HG03025 (cell line): ENCODE data around the gene DOK4.

ENCODE experiments used
- ATAC-seq: cut with Tn5 transposase; IDR thresholded peaks from one replicate; pipeline ENCODE4 v1.9.1; 2021; ENCODE audit warnings: mild to moderate bottlenecking, moderate library complexity; ENCODE audit not compliant: unreplicated experiment, low FRiP score

DOK4 gene

DNA sequence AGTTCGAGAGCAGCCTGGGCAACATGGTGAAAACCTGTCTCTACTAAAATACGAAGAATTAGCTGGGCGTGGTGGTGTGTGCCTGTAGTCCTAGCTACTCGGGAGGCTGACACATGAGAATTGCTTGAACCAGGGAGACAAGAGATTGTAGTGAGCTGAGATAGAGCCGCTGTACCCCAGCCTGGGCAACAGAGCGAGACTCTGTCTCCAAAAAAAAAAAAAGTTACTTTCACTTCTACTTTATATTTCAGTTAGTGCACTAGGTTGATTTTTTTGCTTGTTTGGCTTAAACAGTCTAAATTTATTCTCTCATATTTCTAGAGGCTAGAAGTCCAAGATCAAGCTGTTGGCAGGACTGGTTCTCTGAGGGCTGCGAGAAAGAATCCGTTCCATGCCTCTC lies 36.7 kb upstream of the DOK4 start:
- ATAC-seq: no peak

DNA sequence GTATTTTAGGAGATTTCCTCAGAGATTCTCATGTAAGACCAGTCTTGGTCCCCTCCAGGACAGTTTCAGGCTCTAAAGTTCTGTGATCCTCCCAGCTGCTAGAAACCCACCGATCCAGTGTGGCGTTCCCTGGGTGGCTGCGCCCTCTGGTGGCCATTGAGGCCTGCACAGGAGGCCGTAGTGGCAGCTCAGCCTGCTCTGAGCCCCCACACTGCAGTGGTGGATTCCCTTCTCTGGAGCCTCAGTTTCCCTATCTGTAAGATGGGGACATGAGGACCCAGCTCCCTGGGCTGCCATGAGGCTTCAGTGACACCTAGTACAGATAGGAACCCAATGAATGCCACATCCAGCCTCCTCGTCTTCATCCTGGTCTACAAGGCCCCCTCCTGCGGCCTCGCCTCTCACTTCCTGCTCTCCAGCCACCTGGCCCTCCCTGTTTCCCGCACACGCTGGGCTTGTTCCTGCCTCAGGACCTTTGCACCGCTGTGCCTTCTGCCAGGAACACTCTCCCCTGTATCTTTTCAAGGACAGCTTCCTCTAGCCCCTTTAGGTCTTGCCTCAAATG lies 33.6 kb upstream of the DOK4 start:
- no peak for ATAC-seq

DNA sequence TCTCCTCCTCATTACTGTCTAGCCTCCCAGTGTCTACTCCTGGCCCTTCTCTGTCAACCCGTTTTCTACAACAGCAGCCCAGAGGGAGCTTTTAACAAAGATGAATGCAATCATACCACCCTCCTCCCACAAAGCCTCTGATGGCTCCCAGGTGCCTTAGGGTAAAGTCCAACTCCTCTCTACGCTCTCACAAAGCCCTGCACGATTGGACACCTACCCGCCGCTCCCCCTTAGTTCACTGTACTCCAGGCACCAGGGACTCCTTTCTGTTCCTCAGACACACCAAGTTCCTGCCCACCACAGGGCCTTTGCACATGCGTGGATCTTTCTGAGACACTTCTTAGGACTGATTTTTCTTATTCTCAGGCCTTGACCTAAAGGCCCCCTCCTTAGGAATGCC lies 32.6 kb upstream of the DOK4 start:
- no peak for ATAC-seq

DNA sequence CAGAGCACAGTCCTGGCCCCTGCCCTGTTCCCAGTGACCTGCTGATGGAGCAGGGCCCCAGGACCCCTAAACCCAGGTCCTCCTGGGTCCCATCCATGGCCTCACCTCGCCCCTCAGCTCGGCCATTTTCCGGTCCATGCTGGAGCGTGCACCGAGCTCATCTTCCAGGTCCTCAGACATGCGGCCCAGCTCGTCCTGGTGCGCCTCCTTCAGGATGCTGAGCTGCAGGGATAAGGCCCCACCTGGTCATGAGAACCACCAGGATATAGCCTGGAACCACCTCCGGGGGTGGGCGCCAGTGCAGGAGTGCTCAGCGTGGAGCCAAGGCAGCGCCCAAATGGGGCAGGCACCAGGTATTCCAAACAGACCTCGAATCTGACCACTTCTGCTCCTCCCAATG lies 32.2 kb upstream of the DOK4 start:
- no peak for ATAC-seq

DNA sequence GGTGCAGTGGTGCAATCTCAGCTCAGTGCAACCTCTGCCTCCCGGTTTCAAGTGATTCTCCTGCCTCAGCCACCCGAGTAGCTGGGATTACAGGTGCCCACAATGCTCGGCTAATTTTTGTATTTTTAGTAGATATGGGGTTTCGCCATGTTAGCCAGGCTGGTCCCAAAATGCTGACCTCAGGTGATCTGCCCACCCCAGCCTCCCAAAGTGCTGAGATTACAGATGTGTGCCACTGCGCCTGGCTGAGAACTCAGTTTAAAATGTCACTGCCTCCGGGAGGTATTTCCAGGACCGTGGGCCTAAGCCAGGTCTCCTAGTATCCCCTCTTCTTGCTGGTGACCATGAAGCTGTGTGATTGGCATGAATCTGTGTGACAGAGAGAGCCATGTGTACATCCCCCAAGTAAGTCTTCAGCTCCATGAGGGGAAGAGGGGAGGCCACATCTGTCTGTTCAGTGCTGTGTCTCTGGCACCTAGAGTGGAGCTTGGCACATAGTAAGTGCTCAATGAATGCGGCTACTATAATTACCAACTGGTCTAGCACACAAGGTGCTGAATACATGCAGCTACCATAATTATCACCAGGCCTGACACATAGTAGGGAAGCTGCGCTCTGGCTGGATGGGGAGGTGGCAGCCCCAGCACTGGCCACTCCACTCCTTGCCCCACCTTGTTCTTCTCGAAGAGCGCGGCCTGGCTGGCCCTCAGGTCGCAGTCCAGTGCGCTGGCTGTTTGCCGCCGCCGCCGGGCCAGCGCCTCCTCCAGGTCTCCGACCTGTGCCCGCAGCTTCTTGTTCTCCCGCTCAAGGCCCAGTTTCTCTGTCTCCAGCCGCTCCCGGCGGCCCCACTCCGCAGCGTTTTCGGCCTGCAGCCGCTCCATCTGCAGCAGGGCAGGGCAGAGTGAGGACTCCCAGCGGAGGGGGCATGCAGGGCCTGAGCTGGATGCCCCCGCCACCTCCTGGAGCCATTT lies 31.4 kb upstream of the DOK4 start:
- no peak for ATAC-seq

DNA sequence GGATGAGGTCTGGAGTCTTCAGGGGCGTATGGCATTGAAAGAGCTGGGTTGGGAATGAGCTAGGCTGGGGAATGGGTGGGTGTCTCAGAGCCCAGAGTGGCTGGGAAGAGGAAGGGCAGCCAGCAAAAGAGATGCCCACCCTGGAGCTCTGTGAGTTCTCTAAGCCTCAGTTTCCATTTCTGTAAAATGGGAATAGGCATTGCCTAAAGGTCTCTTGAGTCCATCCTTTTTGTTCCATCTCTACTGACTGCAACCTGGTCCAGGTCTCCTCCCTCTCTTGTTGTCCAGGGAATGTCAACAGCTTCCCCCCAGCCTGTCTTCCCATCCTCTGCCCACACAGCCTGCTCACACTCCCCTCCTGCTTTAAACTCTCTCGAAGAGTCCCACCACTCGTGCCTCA lies 30.5 kb upstream of the DOK4 start:
- ATAC-seq: no peak

DNA sequence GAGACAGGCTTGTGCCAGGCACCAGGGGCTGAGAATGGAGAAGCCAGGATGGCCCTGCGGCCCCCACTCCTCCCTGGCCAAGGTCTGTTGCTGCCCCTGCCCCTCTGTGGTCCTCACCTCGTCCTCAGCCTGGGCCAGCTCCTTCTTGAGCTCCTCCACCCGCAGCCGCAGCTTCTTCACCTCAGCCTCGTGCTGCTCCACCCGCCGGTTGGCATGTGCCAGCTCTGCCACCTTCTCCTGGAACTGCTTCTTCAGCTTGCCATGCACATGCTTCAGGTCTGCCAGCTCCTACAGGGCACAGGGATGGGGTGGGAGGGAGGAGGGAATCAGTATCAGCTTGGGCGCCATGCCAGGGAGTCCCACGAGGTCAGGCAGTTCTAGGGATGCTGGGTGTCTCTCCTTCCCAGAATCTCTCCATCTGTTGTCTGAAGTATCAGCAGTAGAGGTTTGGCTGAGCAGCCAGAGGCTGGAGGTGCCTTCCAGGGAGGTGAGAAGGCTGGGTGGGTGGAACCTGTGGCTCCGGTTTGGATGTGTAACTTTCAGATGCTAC lies 30.0 kb upstream of the DOK4 start:
- no peak for ATAC-seq

DNA sequence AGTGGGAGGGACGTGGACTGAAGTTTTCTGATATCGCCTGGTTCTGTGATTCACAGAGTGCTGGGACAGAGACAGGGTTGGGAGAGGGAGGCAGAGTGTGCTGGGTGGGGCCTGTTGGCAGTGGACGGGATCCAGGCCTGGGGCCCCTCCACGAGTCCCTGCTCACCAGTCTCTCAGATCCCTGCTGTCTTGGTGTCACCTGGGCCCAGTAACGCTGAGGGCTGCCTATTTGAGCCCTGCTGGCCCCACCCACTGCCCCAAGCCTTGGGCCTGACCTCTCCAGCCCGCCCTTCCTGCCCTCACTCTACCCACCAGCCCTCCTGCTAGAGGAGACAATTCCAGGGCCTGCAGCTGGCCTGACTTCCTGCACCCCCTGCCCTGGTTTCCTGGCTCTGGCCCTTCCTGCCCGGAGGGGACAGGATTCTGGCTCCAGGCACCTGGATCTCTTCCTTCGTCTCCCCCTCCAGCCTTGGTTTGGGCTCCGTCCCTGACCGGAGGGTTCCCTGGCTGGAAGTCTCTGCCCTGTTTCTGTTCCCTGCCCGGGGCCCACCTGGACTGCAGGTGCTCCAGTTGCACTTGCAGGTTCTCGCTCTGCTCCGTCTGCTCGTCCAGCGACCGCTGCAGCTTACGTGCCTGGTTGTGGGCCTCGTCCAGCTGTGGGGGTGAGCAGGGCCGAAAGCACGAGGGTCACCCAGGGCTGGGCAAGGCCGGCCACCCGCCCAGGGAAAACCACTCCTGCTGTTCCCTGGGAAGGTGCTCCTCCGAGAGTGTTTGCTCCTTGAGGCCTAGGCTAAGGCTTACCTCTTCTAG lies 28.7 kb upstream of the DOK4 start:
- no peak for ATAC-seq

DNA sequence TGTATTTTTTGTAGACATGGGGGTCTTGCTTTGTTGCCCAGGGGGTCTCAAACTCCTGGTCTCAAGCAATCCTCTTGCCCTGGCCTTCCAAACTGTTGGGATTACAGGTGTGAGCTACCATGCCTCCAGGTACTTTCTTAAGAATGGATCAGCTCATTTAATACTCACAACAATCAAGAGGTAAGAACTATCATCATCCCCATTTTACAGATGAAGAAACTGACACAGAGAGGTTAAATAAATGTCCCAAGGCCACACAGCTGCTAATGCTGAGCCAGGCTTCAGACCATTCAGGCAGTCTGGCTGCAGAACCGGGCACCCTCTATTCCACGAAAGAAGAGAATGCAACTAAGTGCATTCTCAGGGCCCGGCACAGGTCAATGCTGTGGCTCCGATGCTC lies 28.1 kb upstream of the DOK4 start:
- ATAC-seq: no peak

DNA sequence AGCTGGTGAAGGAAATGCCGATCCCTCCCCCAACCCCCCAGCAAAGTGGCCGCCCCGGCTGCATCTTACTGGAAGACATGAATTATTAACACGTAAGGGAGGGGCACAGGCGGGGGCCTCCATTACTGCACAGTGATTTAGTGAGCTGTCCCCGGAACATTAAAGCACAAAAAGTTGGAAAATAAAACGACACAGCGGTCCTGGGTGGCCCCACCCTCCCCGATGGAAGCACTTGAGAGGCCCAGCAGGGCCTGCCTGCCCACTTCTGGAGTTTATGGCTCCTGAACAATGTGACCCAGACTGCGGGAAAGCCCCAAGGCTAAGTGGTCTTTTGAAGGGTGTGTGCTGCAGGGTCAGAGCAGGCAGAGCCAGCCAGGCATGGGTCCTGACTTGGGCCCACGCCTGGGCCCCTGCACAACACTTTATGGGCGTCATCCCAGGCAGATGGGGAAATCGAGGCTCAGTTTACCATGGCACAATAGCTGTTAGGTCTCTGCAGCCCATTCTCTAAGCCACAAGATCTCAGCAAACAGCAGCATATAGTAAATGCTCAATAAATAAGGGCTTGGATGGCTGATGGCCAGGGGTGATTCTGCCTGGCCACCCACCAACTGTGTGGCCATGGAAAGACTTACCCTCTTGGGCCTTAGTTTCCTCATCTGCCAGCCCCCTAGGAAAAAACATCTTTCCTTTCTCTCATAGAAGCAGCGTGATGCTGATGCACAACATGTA lies 27.2 kb upstream of the DOK4 start:
- ATAC-seq: no peak

DNA sequence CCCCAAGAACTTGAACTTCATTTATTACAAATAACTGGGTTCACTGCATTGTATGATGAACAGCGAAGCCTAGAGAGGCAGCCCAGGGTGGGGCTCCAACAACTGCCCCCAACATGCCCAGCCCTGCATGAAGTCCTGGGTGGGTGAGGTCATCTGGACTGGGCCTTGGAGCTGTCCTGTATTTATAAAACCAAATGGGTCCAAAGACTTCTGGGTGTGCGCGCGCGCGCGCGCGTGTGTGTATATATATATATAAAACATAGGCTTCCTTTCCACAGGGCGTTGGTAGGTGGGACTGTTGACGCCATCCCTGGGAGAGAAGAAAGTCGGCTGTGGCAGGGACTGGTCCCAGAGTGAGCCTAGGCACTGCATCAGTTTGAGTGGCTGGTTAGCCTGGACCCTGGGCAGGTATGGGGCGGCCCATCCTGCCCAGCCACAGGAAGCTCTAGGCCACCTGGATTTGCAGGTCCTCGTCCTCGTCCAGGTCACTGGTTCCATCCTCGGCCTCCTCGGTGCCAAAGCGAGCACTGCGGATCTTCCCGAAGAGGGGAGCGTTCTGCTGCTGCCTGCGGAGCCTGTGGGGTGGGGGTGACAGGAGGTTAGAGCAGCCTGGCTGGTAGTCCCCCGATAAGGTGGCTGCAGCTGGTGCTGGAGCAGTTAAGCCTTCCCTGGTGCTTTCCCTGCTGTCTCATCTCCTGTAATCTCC lies 26.2 kb upstream of the DOK4 start:
- no peak for ATAC-seq

DNA sequence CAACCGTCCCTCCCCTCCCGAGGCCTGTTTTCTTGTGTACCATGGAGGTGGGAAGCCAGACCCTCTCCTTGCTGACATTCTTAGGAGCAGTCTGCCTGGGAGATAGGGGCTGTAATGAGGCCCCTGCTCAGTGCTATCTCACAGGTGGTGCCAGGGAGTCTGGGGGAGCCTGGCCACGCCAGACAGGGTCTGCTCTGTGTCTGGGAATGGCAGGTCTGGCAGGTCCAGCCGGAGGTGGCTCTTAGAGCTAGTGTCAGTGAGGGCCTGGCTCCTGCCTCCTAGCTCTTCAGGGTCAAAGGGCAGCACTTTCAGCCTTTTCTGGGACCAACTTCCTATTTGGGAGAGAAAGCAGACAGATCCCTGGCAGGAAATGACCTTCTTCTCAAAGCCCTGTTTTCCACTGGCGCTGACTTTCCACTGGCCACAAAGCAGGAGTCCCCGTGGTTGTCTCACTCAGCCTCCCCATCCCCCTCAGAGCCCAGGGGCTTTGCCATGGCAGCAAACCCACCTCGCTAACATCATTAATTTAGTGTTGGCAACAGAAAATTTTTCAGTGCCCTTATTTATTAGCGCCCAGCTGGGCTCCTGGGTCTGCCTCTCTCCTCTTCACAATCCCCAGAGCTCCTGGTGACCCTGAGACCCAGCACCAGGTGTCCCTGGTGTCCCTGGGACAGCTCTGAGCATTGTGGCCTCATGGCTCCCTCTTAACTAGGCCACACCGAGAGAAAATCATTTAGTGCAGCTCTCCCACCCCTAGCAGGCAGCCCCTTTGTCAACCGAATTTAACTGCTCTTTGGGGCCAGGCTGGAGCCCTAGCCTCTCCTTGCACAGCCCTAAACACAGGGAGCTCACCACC lies 24.0 kb upstream of the DOK4 start:
- ATAC-seq: no peak

DNA sequence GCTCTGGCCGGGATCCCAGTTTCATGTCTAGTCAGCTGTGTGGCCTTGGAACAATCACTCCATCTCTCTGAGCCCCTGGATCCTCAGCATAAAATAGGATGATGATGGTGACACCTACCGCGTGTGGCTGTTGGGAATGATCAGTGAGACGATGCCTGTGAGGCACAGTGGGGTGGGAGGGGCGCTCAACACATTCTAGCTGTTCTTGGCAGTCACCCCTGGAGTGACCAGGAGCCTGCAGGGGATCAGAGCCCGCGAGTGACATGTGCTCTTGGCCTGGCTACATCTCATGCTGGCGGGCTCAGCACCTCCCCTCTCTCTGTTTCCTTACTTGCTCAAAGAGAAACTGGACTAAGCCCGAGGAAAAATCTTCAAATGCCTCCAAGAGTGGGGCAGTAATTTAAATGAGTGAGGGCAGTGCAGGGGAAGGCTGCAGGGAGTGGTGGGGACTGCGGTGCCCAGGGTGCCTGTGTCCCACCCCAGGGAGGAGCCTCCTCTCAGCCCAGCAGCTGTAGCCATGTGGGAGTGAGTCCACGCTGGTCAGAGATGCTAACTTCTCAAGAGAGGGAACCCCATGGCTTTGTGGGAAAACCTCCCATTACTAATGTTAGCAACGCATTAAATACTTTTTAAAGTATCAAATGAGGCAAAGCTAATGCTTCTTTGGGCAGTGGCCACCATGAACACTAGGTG lies 23.1 kb upstream of the DOK4 start:
- no peak for ATAC-seq

DNA sequence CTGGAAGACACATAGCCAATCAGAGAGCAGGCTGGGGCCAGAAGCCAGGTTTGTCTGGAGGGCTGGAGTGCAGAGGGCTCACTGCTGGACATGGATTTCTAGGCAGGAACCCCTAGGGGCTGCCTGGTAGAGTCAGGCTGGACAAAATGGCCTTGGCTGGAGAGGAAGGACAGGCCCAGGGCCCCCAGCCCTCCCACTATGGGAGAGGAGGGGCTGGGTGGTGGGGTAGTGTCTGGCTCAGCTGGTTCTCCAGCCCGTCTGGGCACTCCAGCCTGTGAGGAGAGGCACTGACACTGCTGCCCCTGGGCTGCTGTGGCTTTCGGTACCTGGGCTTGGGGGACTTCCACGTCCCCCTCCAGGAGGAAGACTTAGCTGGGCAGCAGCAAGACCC lies 21.7 kb upstream of the DOK4 start:
- no peak for ATAC-seq

DNA sequence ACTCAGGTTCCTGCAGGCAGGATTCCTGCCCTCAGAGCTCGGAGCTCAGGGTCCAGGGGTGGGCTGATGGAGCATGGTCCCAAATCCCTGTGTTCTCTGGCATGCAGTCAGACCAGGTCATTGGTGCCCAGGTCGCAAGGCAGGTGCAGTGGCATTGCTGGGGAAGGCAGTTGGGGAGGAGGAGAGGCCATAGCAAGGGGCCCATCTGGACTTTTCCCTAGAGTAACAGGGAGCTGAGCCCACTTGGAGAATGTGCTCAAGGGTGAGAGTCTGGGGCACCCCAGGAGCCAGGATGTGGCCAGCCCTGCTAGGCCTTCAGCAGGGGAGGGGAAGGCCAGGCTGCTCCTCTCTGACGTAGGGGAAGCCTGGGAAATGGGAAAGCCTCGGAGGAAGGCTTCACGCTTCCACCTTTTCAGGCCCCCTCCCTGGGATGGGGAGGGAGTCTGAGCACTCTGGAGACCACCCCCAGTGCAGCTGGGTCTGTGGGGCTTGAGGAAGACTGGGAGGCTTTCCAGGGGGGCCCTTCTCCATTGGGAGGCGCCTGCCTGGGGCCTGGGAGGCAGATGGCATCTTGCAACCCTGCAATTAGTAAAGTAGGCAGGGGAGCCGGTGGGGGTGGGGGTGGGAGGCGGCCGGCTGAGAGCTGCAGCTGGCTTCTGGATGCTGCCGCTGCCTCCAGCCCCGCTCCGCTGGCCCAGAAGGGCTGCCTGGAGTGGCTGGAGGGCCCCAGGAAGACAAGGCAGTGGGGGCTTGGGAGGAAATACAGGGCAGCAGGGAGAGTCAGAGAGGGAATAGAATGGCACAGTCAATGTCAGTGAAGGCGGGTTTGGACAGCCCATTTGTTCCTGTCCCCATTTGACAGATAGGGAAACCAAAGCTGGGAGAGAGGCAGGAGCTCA lies 21.1 kb upstream of the DOK4 start:
- no peak for ATAC-seq

DNA sequence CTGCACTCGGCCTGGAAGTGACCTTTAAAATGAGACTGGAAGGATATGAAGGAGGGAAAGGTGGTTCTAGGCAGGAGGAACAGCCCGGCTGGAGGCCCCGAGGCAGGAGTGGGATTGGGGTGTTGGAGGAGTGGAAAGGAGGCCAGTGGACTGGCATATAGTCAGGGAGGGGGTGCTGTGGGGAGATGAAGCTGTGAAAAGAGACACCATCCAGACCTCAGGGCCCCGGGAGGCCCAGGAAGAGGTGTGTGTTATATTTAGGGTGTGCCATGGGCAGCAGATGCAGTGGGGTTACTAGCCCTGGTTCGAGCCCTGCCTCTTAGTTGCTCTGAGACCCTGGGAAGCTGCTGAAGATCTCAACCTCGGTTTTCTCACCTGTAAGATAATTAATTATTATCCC lies 18.9 kb upstream of the DOK4 start:
- ATAC-seq: no peak

DNA sequence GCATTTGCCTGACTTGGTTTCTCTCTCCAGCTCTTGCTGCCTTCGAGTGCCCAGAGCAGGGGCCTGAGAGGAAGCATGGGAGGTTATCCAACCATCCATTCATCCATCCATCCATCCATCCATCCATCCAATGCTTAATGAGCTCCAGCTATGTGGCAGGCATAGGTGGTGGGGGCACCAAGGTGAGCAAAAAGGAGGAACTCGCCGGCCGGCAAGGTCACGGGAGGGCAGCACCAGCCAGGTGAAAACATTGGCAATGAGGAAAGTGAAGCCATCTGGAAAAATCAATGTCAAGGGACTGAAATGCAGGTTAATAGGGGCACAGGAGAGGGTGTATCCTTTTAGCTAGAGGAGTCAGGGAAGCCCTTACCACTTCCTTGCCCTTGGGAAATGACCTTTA lies 18.2 kb upstream of the DOK4 start:
- ATAC-seq: no peak
